ENCODE measurements around the gene TNXB.
"Not testable (repeated sequence)": the region's sequence is repeated elsewhere in the genome, so short reads cannot be mapped to it uniquely, and the experiment has no call there.

Gene TNXB

DNA sequence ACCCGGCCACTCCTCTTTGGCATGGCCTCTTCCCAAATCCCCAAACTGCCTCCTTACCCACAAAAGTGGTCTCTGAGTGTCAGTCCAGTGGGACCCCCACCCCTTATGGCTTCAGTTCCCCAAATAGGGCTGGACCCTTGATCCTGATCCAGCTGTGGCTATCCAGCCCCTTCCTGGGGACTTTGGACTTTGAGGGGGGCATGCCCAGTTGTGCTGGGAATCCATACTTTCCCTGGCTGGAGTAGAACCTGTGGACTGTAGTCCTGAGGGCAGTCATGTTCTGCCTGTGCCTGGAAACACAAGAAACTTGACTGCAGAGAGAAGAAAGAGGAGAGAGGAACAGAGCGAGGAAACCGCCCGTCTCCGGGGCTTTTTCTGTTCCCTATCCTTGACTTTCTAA is 72.0 kb downstream of the TNXB start:
- not testable (repeated sequence) for DNase-seq

DNA sequence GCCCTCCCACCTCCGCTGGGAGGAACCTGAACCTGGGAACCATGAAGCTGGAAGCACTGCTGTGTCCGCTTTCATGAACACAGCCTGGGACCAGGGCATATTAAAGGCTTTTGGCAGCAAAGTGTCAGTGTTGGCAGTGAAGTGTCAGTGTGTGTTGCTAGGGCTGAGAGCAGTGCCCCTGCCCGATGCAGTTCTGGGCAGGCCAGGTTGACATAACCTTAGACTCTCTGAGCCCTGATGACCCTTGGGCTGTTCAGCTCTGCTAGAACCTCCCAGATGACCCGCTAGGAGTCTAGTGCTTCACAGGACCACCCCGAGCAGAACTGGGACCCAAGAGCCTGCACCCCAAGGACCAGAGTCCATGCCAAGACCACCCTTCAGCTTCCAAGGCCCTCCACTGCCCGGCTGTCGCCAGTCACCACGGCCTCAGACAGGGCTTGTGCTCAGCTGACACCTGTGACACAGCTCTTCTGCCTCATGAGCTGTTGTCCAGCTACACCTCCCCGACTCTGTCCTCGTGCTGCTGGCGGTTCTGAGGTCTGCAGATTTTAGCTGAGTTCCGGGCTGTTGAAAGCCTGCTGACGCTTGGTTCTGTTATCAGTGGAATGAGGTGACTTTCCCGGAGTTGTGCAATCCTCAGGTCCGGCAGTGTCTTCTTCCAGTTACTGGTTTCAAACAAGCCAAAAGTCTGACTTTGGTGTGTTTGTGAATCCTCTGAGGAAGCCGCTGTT is 73.7 kb downstream of the TNXB start:
- DNase-seq: not testable (repeated sequence)

DNA sequence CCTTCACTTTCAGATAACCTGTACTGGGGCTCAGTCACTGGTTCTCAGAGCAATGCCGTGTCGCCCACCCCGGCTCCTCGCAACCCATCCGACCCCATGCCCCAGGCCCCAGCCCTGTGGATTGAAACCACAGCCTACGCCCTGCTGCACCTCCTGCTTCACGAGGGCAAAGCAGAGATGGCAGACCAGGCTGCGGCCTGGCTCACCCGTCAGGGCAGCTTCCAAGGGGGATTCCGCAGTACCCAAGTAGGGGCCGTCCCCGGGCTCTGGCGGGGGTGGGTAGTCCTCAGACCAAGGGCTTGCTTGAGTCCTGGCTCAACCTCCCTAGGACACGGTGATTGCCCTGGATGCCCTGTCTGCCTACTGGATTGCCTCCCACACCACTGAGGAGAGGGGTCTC is 79.6 kb downstream of the TNXB start:
- not testable (repeated sequence) for DNase-seq

DNA sequence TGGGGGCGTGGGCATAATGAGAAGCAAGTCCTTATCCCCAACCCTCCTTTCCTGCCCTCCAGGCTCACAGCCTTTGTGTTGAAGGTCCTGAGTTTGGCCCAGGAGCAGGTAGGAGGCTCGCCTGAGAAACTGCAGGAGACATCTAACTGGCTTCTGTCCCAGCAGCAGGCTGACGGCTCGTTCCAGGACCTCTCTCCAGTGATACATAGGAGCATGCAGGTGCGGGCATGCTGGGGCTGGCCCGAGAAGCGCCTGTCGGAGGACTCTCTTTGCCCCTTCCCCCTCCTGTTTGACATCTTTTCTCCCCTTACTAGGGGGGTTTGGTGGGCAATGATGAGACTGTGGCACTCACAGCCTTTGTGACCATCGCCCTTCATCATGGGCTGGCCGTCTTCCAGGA is 80.5 kb downstream of the TNXB start:
- not testable (repeated sequence) for DNase-seq

DNA sequence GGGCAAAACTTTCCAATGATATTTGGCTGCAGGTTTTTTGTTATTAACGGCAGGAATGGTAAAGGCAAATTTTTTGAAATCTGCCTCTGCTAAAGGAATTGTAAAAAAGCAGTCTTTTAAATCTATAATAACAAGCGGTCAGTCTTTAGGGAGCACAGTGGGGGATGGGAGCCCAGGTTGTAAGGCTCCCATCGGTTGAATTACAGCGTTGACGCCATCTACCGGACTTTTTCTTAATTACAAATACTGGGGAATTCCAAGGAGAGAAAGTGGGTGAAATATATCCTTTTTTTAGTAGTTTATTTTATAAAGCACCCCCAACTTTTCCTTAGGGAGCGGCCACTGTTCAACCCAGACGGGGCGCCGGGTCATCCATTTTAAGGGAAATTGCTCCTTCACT is 87.0 kb downstream of the TNXB start:
- DNase-seq: not testable (repeated sequence)

DNA sequence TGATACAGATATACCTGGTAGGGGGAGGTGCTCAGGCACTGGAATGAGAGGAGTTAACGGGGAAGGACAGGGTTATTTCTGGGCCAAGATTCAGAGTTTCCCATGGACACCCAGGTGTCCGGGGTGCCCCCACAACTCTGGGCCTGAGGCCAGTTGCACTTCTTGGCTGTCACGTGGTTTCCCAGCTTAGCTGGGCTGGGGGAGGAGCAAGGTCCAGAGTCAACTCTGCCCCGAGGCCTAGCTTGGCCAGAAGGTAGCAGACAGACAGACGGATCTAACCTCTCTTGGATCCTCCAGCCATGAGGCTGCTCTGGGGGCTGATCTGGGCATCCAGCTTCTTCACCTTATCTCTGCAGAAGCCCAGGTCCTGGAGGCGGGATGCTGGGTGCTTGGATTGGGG is 94.6 kb downstream of the TNXB start, which contains the start of gene C4B:
TSS of gene C4B (plus strand) at position 249 of the 400 bp plus-strand sequence. CDS start at position 300, 51 bp downstream.
- DNase-seq: not testable (repeated sequence)

DNA sequence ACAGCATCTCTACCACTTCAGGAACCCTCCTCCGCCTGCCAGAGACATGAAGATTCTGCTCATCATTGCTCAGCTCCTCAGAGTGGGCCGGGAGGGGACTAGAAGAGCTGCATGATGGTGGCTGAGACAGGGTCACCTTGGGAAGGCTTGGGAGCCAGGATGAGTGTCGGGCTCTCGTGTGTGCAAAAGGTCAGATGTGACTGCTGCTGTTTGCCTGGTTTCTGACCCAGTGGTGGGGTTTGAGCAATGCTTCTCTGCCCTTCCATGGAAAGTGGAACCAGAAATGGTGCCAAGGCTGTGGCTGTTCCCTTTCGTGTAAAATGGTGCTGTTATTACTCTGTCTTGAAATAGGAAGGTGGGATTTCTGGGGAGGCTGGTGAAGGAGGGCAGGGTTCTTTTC is 95.4 kb downstream of the TNXB start:
- not testable (repeated sequence) for DNase-seq

DNA sequence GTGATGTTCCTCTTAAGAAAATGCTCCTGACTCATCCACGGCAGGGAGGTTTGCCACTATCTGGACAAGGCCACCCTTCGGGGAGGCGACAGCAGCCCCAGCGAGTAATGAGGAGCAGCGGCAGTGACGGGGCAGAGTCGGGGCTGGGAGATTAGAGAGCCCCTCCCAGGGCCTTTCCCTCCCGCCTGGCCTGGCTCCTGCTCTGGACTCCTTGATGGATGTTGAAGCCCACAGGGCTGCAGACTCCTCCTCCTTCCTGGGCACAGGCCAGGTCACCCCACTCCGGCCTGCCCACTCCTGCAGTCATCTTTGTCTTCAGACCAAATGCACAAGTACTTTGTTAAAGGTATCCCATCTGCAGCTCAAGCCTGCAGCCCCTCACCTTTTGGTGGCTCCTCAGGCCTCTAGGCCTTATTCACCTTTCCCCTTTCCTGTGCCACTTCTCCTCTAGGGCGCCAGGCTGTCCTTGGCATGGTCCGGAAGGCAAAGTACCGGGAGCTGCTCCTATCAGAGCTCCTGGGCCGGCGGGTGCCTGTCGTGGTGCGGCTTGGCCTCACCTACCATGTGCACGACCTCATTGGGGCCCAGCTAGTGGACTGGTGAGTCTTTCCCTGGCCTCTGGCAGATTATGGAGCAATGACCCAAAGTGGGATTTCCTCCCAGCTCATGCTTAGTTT is 96.1 kb downstream of the TNXB start:
- not testable (repeated sequence) for DNase-seq

DNA sequence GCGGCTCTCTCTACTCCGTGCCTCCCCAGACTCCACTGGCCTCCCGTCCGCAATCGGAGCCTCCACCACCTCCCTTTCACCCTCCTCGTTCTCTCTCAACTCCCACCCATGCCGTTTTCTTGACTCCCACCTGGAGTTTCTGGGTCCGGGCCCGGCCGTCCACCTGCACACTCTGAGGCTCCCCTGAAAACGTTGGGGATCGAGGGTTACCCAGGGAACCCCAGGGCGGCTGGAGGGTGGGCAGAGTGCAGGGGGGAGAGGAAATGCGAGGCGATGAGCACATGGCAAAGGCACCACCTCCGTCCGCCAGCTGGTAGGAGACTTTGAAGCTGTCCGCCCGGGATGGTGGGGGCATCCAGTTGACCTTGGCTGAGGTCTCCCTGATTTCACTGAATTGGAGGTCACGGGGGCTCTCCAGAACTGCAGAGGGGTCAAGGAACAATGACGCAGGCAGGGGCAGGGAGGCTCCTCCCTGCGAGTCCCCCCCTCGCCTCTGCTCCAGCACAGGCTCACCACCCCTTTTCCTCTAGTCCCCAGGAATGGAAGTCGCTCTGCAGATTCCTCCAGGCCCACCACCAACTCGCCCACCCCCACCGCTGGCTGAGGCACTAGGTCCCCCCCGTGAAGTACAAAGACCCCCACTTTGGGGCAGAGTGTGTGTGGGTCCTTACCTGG is 98.1 kb downstream of the TNXB start:
- DNase-seq: not testable (repeated sequence)

DNA sequence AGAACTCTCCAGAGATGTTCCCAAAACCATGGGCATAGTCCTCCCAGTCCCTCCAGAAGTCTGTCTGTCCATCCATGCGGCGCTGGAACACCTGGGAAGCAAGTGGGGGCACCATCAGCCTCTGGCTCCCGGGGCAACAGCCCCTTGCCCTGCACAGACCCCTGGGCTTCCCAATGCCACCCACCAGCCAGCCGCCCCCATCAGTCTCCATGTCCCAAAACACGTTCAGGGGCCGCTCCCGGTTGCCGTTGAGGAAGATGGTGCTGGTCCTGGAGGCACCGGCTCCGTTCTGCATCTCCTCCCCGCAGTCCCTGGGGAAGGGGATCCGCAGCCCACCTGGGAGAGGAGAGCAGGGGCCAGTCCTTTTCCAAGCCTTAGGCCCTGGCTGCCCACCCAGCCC is 99.6 kb downstream of the TNXB start:
- DNase-seq: not testable (repeated sequence)

DNA sequence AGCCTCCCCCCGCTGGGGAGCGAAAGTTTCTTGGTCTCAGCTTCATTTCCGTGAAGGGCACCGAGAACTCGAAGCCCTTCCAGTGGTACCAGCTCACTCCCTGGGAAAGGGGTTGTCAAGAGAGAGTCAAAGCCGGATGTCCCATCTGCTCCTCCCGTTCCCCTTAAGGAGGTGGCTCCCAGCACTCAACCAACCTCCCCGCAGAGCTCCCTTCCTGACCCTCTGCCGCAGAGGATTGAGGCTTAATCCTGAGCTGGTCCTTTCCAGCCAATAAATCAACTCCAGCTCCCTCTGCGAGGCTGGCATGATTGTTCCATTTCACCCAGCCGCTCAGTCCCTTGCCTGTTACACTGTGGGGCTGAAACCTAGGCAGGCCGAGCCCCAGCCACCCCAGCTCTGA is 100.5 kb downstream of the TNXB start:
- DNase-seq: not testable (repeated sequence)

DNA sequence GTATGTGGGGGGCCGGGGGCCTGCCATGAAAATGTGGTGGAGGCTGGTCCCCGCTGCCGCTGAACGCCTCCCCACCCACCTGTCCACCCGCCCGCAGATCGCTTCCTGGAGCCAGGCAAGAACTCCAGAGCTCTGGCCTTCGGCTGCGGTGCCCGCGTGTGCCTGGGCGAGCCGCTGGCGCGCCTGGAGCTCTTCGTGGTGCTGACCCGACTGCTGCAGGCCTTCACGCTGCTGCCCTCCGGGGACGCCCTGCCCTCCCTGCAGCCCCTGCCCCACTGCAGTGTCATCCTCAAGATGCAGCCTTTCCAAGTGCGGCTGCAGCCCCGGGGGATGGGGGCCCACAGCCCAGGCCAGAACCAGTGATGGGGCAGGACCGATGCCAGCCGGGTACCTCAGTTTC is 101.1 kb downstream of the TNXB start:
- DNase-seq: not testable (repeated sequence)

DNA sequence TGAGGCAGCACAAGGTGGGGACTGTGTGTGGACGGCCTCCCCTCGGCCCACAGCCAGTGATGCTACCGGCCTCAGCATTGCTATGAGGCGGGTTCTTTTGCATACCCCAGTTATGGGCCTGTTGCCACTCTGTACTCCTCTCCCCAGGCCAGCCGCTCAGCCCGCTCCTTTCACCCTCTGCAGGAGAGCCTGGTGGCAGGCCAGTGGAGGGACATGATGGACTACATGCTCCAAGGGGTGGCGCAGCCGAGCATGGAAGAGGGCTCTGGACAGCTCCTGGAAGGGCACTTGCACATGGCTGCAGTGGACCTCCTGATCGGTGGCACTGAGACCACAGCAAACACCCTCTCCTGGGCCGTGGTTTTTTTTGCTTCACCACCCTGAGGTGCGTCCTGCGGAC is 102.1 kb downstream of the TNXB start:
- DNase-seq: not testable (repeated sequence)

DNA sequence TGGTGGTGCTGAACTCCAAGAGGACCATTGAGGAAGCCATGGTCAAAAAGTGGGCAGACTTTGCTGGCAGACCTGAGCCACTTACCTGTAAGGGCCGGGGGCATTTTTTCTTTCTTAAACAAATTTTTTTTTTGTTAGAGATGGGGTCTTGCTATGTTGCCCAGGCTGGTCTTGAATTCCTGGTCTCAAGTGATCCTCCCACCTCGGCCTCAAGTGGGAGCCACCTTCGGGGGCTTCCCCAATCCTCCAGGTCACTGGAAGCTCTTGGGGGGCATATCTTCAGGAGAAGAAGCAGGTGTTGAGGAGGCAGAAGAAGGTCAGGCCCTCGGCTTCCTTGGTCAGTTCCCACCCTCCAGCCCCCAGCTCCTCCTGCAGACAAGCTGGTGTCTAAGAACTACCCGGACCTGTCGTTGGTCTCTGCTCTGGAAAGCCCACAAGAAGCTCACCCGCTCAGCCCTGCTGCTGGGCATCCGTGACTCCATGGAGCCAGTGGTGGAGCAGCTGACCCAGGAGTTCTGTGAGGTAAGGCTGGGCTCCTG is 103.1 kb downstream of the TNXB start:
- not testable (repeated sequence) for DNase-seq

DNA sequence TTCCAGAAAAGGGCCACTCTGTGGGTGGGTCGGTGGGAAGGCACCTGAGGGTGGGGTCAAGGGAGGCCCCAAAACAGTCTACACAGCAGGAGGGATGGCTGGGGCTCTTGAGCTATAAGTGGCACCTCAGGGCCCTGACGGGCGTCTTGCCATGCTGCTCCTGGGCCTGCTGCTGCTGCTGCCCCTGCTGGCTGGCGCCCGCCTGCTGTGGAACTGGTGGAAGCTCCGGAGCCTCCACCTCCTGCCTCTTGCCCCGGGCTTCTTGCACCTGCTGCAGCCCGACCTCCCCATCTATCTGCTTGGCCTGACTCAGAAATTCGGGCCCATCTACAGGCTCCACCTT is 103.6 kb downstream of the TNXB start:
- DNase-seq: not testable (repeated sequence)

DNA sequence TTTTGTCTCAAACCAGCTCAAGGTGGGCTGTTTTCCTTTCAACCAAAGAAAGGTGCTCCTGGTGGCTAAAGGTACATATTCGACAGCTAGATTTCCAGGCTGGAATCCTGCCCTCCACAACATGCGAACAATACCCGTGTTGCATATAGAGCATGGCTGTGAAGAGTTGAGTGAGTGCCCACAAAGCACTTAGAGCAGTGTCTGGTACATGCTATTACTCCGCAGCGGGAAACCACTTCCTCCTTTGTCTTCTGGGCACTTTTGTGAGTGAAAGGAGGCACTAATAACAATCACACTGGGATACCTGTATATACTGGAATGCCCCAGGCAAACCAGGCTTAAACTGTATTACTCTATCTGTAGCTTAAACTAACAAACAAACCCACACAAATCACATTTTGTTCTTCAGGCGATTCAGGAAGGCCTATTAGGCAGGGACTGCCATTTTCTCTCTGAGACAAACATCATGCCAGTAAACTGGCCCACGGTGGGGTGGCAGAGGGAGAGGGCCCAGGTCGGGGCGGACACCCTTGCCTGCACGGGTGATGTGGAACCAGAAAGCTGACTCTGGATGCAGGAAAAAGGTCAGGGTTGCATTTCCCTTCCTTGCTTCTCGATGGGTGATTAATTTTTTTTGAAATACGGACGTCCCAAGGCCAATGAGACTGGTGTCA is 104.1 kb downstream of the TNXB start:
- DNase-seq: not testable (repeated sequence)

DNA sequence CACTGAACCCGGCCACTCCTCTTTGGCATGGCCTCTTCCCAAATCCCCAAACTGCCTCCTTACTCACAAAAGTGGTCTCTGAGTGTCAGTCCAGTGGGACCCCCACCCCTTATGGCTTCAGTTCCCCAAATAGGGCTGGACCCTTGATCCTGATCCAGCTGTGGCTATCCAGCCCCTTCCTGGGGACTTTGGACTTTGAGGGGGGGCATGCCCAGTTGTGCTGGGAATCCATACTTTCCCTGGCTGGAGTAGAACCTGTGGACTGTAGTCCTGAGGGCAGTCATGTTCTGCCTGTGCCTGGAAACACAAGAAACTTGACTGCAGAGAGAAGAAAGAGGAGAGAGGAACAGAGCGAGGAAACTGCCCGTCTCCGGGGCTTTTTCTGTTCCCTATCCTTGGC is 104.7 kb downstream of the TNXB start:
- DNase-seq: not testable (repeated sequence)

DNA sequence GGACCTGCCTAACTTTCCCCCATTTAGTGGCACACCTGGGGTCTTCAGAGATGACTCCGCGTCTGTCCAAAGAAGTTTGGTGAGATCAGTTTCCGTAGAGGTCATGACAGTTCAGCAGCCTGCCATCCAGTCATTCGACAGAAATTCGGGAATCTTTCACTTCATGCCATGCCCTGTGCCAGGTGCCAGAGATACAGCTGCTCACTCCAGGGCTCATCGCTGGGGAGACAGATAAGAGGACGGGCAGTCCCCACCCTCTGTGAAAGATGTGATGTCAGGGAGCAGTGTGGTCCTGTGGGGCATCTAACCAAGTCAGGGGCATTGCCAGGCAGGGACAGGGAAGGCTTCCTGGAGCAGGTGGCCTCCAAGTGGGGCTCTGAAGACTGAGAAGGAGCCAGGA is 105.8 kb downstream of the TNXB start:
- DNase-seq: not testable (repeated sequence)

DNA sequence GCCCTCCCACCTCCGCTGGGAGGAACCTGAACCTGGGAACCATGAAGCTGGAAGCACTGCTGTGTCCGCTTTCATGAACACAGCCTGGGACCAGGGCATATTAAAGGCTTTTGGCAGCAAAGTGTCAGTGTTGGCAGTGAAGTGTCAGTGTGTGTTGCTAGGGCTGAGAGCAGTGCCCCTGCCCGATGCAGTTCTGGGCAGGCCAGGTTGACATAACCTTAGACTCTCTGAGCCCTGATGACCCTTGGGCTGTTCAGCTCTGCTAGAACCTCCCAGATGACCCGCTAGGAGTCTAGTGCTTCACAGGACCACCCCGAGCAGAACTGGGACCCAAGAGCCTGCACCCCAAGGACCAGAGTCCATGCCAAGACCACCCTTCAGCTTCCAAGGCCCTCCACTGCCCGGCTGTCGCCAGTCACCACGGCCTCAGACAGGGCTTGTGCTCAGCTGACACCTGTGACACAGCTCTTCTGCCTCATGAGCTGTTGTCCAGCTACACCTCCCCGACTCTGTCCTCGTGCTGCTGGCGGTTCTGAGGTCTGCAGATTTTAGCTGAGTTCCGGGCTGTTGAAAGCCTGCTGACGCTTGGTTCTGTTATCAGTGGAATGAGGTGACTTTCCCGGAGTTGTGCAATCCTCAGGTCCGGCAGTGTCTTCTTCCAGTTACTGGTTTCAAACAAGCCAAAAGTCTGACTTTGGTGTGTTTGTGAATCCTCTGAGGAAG is 106.4 kb downstream of the TNXB start:
- DNase-seq: not testable (repeated sequence)

DNA sequence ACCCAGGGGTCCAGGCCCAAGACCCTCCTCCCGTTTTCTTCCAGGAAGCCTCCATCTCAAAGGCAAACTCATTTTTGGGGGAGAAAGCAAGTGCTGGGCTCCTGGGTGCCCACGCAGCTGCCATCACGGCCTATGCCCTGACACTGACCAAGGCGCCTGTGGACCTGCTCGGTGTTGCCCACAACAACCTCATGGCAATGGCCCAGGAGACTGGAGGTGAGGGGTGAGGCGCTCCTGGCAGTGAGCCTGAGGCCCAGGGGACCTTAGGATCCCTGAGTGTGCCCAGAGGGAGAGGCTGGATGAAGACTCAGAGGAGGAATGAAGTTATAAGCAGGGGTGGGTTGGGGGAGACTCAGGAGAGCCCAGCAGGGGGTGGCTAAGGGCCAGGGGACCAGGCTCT is 112.8 kb downstream of the TNXB start:
- DNase-seq: not testable (repeated sequence)

DNA sequence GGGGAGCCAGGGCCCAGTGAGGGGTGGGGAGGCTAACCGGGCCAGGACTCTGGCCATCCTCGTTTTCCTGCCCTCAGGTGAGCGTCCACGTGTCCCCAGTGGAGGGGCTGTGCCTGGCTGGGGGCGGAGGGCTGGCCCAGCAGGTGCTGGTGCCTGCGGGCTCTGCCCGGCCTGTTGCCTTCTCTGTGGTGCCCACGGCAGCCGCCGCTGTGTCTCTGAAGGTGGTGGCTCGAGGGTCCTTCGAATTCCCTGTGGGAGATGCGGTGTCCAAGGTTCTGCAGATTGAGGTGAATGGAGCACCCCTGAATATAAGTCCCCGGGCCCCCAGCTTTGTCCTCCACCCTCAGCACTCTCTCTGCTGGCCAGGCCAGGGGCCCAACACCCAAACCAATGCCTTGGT is 114.7 kb downstream of the TNXB start:
- not testable (repeated sequence) for DNase-seq
